Measurements from ENCODE around the gene GINS2. TPM values are rescaled to one million over a fixed set of nuclear protein-coding genes. Genes with fewer than 3 reads are reported as not detected.

GINS2 gene
- polyA plus RNA-seq, 1 experiment, result 5.5 TPM

- H3K36me3 ChIP-seq (ENCODE audit: control insufficient read depth, insufficient read depth, low read length), result no peaks in the 10 kb centered on the region
- CTCF ChIA-PET, result interaction anchor here (0.7 to 3.5 kb wide), 12 partner anchors 7 to 595 kb away, joined by 3 to 21 read pairs (median 4); no protein-coding TSS in a partner anchor
- H3K27me3 ChIP-seq (ENCODE audit: control insufficient read depth, insufficient read depth, low read length), result no peaks in the 10 kb centered on the region
- TF ChIP-seq CTCF (IDR thresholded peaks at IDR 0.05; ENCODE audit: insufficient read depth, low read depth, low read length), result no peak
- DNase-seq (ENCODE audit: low read depth), result no peak
- POLR2A ChIA-PET, result no interaction called here
- no peak overlapping the region for H3K4me3 ChIP-seq (ENCODE audit: low read depth, low read length)
These were observed 31.0 kb upstream of the GINS2 start for GRCh38 chr16:85719605-85720301.

GRCh38 chr16:85718682-85719081 is 29.9 kb upstream of the GINS2 start:
- DNase-seq (ENCODE audit: low read depth), result no peak
- H3K36me3 ChIP-seq (ENCODE audit: control insufficient read depth, insufficient read depth, low read length), result no peaks in the 10 kb centered on the region
- no peak overlapping the region for H3K4me3 ChIP-seq (ENCODE audit: low read depth, low read length)
- CTCF ChIA-PET, result interaction anchor here (0.6 to 3.5 kb wide), 24 partner anchors 8 to 594 kb away, joined by 3 to 21 read pairs (median 4); no protein-coding TSS in a partner anchor
- POLR2A ChIA-PET, result no interaction called here
- no peaks in the 10 kb centered on the region for H3K27me3 ChIP-seq (ENCODE audit: control insufficient read depth, insufficient read depth, low read length)
- peak; percentile 70 for TF ChIP-seq CTCF (IDR thresholded peaks at IDR 0.05; ENCODE audit: insufficient read depth, low read depth, low read length)

- DNase-seq (ENCODE audit: low read depth), result no peak
- Histone ChIP-seq H3K36me3 (ENCODE audit: control insufficient read depth, insufficient read depth, low read length) (no peaks in the 10 kb centered on the region), H3K4me3 (ENCODE audit: low read depth, low read length) (no peak overlapping the region), H3K27me3 (ENCODE audit: control insufficient read depth, insufficient read depth, low read length) (no peaks in the 10 kb centered on the region)
- POLR2A ChIA-PET, result no interaction called here
- TF ChIP-seq CTCF (IDR thresholded peaks at IDR 0.05; ENCODE audit: insufficient read depth, low read depth, low read length), result no peak
- CTCF ChIA-PET, result interaction anchor here (0.6 to 3.5 kb wide), 23 partner anchors 9 to 470 kb away, joined by 3 to 21 read pairs (median 3); no protein-coding TSS in a partner anchor
These were observed 29.4 kb upstream of the GINS2 start for GRCh38 chr16:85718153-85718477.

- ChIA-PET POLR2A (no interaction called here), CTCF (interaction anchor here (0.6 to 3.5 kb wide), 28 partner anchors 9 to 470 kb away, joined by 3 to 21 read pairs (median 4); no protein-coding TSS in a partner anchor)
- H3K36me3 ChIP-seq (ENCODE audit: control insufficient read depth, insufficient read depth, low read length), result no peaks in the 10 kb centered on the region
- TF ChIP-seq CTCF (IDR thresholded peaks at IDR 0.05; ENCODE audit: insufficient read depth, low read depth, low read length), result peak; percentile 66
- H3K27me3 ChIP-seq (ENCODE audit: control insufficient read depth, insufficient read depth, low read length), result no peaks in the 10 kb centered on the region
- DNase-seq (ENCODE audit: low read depth), result no peak
- H3K4me3 ChIP-seq (ENCODE audit: low read depth, low read length), result no peak overlapping the region
These were observed 28.8 kb upstream of the GINS2 start for GRCh38 chr16:85717393-85718152.

GRCh38 chr16:85716680-85717038 is 27.9 kb upstream of the GINS2 start:
- POLR2A ChIA-PET, result no interaction called here
- CTCF ChIA-PET, result interaction anchor here (0.5 to 3.5 kb wide), 20 partner anchors 11 to 471 kb away, joined by 3 to 21 read pairs (median 4); no protein-coding TSS in a partner anchor
- DNase-seq (ENCODE audit: low read depth), result no peak
- Histone ChIP-seq H3K36me3 (ENCODE audit: control insufficient read depth, insufficient read depth, low read length) (no peaks in the 10 kb centered on the region), H3K27me3 (ENCODE audit: control insufficient read depth, insufficient read depth, low read length) (no peaks in the 10 kb centered on the region), H3K4me3 (ENCODE audit: low read depth, low read length) (no peak overlapping the region)
- TF ChIP-seq CTCF (IDR thresholded peaks at IDR 0.05; ENCODE audit: insufficient read depth, low read depth, low read length), result no peak
